Coronary artery (tissue), 2 donors: ENCODE data around the gene STXBP2.

Experiments
- DNase-seq: peaks from one replicate; pipeline ENCODE4 v3.0.0-alpha.2; 2017; ENCODE audit warnings: low spot score
- H3K27ac ChIP-seq, 2 donors: fragments of 200-600 bp; sonication (generic); one replicate each; pipeline ENCODE4 v1.5.1; 2016 to 2019
- H3K4me3 ChIP-seq: fragments of 200-600 bp; sonication (generic); 2 replicates; pipeline ENCODE4 v1.5.1; 2016; ENCODE audit warnings: mild to moderate bottlenecking, moderate library complexity
- TF ChIP-seq, protein P1 (sequence below): fragments of 200-600 bp; sonication (generic); IDR thresholded peaks from one replicate; pipeline ENCODE4 v1.5.1; 2019; ENCODE audit warnings: antibody characterized with exemption

STXBP2 gene

GRCh38 chr19:7628589-7629311 lies 8.2 kb upstream of the STXBP2 start:
- H3K27ac ChIP-seq = peak overlapping the region; percentile 70 to 91

DNA sequence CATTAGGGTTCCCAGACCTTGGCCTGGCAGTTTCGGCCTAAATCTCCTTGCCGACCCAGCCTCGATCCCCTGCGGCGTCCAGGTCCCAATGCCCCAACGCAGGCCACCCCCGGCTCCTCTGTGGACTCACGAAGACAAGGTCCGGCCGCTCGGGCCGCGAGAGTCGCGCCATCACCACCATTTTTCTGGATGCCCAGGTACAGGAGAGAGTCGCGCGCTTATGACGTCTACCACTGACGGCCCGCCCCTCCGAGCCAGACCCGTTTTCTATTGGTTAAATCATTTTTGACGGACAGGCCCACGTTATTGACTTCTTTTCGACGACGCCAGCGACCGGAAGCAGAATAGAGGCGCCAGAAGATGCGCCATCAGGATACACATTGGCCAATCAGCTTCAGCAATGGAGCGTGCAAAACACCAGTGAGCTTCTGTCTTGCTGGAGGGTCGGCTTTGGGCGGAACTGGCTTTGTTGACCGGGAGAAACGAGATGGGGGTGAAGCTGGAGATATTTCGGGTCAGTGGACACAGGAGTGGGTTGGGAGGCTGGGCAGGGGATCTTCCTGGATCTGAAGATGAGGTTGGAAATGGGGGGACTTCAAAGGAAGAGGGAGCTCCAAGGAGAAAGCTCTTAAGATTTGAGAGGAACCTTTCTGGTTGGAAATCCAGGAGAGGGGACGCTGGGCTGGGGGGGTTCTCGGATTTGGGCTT lies 7.4 kb upstream of the STXBP2 start, which contains the start of the genes PET100 and XAB2:
TSS of gene PET100 (plus strand) at position 447 of the 708 bp plus-strand sequence. CDS start at position 488, 41 bp downstream.
TSS of gene XAB2 (minus strand) at position 199 of the 708 bp plus-strand sequence. CDS start at position 181, 18 bp downstream.
- DNase-seq = peak; percentile 98
- TF ChIP-seq, protein P1, sequence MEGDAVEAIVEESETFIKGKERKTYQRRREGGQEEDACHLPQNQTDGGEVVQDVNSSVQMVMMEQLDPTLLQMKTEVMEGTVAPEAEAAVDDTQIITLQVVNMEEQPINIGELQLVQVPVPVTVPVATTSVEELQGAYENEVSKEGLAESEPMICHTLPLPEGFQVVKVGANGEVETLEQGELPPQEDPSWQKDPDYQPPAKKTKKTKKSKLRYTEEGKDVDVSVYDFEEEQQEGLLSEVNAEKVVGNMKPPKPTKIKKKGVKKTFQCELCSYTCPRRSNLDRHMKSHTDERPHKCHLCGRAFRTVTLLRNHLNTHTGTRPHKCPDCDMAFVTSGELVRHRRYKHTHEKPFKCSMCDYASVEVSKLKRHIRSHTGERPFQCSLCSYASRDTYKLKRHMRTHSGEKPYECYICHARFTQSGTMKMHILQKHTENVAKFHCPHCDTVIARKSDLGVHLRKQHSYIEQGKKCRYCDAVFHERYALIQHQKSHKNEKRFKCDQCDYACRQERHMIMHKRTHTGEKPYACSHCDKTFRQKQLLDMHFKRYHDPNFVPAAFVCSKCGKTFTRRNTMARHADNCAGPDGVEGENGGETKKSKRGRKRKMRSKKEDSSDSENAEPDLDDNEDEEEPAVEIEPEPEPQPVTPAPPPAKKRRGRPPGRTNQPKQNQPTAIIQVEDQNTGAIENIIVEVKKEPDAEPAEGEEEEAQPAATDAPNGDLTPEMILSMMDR = no peak
- Histone ChIP-seq H3K4me3 (peak within 1 kb of the TSS; percentile 99), H3K27ac (peak within 1 kb of the TSS; percentile 84 to 91)

More at GRCh38 chr19:7628589-7629311, 8.2 kb upstream of the STXBP2 start:
- H3K4me3 ChIP-seq = peak overlapping the region; percentile 99
- no peak for DNase-seq
- TF ChIP-seq, protein P1 = no peak

- DNase-seq = no peak
- Histone ChIP-seq H3K4me3 (no peak overlapping the region), H3K27ac (no peak overlapping the region)
- TF ChIP-seq, protein P1 = no peak
These were observed 5.3 kb upstream of the STXBP2 start for GRCh38 chr19:7631577-7631976.

DNA sequence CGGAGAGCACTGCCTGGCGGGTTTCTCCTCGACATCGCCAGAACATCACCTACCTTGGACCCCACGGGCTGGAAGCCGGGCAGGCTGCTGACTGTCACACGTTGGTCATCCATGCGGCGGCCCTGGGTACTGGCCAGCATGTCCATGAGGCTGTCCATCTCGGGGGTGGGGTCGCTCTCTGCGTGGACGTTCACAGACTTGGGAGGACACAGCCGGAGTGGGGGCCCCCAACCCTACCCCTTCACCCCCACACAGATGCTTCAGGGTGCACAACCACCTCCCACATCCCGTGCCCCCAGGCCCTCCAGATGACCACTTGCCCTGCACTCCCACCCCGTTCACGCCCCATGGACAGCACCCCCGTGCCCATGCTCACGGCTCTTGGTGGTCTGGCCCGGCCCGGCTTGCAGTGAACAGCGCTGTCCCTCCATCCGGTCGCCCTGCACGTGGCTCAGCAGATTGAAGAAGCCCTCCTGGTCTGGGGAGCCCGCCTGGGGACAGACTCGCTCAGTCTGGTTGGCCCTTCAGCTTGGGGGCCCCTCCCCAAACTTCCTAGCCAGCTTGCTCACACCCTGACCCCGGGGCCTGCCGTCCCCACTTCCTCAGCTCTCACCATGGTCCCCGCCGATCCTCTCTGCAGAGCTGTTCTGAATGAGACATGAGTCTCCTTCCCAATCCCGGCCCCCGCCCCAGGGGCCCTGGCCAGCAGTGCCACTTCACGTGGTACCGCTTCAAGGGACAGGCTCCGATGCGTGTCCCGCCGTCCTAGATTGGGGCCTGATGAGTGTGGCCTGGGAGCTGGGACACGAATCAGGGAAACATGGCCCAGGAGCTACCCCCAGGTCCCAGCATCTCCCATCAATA lies 4.3 kb upstream of the STXBP2 start:
- DNase-seq = no peak
- Histone ChIP-seq H3K27ac (no peak overlapping the region), H3K4me3 (no peak overlapping the region)
- TF ChIP-seq, protein P1 = no peak

GRCh38 chr19:7633698-7634097 lies 3.2 kb upstream of the STXBP2 start, which contains the start of gene PCP2:
TSS of gene PCP2 (minus strand) at chr19:7633719. CDS start at chr19:7633457, 262 bp downstream.
- no peak for DNase-seq
- TF ChIP-seq, protein P1 = no peak
- Histone ChIP-seq H3K27ac (no peak within 1 kb of the TSS), H3K4me3 (no peak within 1 kb of the TSS)

GRCh38 chr19:7635670-7636069 lies 1.2 kb upstream of the STXBP2 start:
- TF ChIP-seq, protein P1 = no peak
- H3K4me3 ChIP-seq = no peak overlapping the region
- no peak overlapping the region for H3K27ac ChIP-seq
- DNase-seq = no peak
